HepG2 (cell line): ENCODE data around the gene KCNRG.

Source experiments
- CTCF ChIP-seq: sonication (generic); formaldehyde crosslinking; IDR thresholded peaks from 2 replicates; pipeline ENCODE4 v1.5.0; 2020; ENCODE audit warnings: mild to moderate bottlenecking, missing genetic modification reagents, moderate library complexity
- FOXC1 ChIP-seq: sonication (generic); formaldehyde crosslinking; IDR thresholded peaks from 2 replicates; pipeline ENCODE4 v1.8.0; 2022; ENCODE audit warnings: mild to moderate bottlenecking, missing genetic modification reagents, borderline replicate concordance
- FOXO4 ChIP-seq: sonication (generic); formaldehyde crosslinking; conservative IDR thresholded peaks from 2 replicates; pipeline ENCODE4 v1.8.1; 2023; ENCODE audit warnings: missing genetic modification reagents
- GATAD2A ChIP-seq: IDR thresholded peaks from 2 replicates; pipeline ENCODE4 v1.6.1; 2016
- KLF16 ChIP-seq, 2 experiments: sonication (generic) in 1 of 2; formaldehyde crosslinking in 1 of 2; IDR thresholded peaks; 2 replicates each; pipeline versions ENCODE4 v1.6.1 to v1.8.0; 2016 to 2023; ENCODE audit warnings: missing genetic modification reagents in 2 of 2, missing compliant biosample characterization in 1 of 2
- KLF6 ChIP-seq: IDR thresholded peaks from 2 replicates; pipeline ENCODE4 v1.8.0; 2016; ENCODE audit warnings: missing biosample characterization, missing genetic modification reagents
- MAFK ChIP-seq, 2 experiments: IDR thresholded peaks in 1 of 2; conservative IDR thresholded peaks in 1 of 2; 2 replicates each; pipeline ENCODE4 v1.6.1; 2011; ENCODE audit warnings: improper control_type of control experiment in 2 of 2, low read length in 2 of 2
- MED1 ChIP-seq: sonication (generic); formaldehyde crosslinking; IDR thresholded peaks from 2 replicates; pipeline ENCODE4 v1.4.0; 2020; ENCODE audit warnings: missing genetic modification reagents
- SAFB2 ChIP-seq: sonication (generic); formaldehyde crosslinking; IDR thresholded peaks from 2 replicates; pipeline ENCODE4 v1.5.1; 2020; ENCODE audit warnings: missing genetic modification reagents, low read depth, mild to moderate bottlenecking, borderline replicate concordance
- TCF12 ChIP-seq, 2 experiments: fragments of 450-650 bp in 1 of 2; sonication (generic) in 1 of 2; formaldehyde crosslinking in 1 of 2; IDR thresholded peaks; 2 replicates each; pipeline versions ENCODE4 v1.6.1 to v1.8.0; 2017 to 2022; ENCODE audit warnings: antibody characterized with exemption in 1 of 2, mild to moderate bottlenecking in 1 of 2, missing genetic modification reagents in 1 of 2, moderate library complexity in 1 of 2
- ZBTB33 ChIP-seq: sonication (generic); formaldehyde crosslinking; IDR thresholded peaks from 2 replicates; pipeline ENCODE4 v1.4.0; 2020; ENCODE audit warnings: missing genetic modification reagents
- ZNF652 ChIP-seq: IDR thresholded peaks from 2 replicates; pipeline ENCODE4 v1.6.1; 2016; ENCODE audit warnings: low read depth, borderline replicate concordance

- TF ChIP-seq GATAD2A (CRISPR knock-in tag) (no peak), FOXO4 (CRISPR knock-in tag) (no peak), KLF16 (CRISPR knock-in tag; IDR thresholded peaks at IDR 0.05) (no peak), ZNF652 (CRISPR knock-in tag) (no peak), TCF12 (IDR thresholded peaks at IDR 0.05) (no peak), TCF12 (CRISPR knock-in tag; IDR thresholded peaks at IDR 0.05) (no peak), FOXC1 (CRISPR knock-in tag) (no peak), KLF6 (CRISPR knock-in tag) (no peak), CTCF (CRISPR knock-in tag) (no peak), SAFB2 (CRISPR knock-in tag) (no peak), ZBTB33 (no peak), MAFK (conservative IDR thresholded peaks at IDR 0.05 in 1 of 2, IDR thresholded peaks at IDR 0.05 in 1 of 2; ENCODE audit: low read length in 2 of 2) (peak; percentile 98 to 99), MED1 (CRISPR knock-in tag) (no peak)
Observed at GRCh38 chr13:50026788-50027473, 11.7 kb downstream of the KCNRG start.
